BE2C (cell line): ENCODE results near the gene FGF14.

Experiments
- DNase-seq: peaks from one replicate; pipeline ENCODE4 v3.0.0-alpha.2; 2020
- H3K27me3 ChIP-seq: fragments of 250-450 bp; sonication (Bioruptor Pico); 2 replicates; pipeline ENCODE4 v1.5.1; 2020; ENCODE audit warnings: mild to moderate bottlenecking
- H3K36me3 ChIP-seq: fragments of 250-450 bp; sonication (Bioruptor Pico); 2 replicates; pipeline ENCODE4 v1.5.1; 2020; ENCODE audit warnings: mild to moderate bottlenecking
- H3K4me1 ChIP-seq: fragments of 250-450 bp; sonication (Bioruptor Pico); 2 replicates; pipeline ENCODE4 v1.5.1; 2020
- H3K4me3 ChIP-seq: 2 replicates; pipeline ENCODE4 v1.5.1; 2011; ENCODE audit warnings: low read depth, low read length
- H3K9me3 ChIP-seq: fragments of 250-450 bp; sonication (Bioruptor Pico); 2 replicates; pipeline ENCODE4 v1.5.1; 2020
- TF ChIP-seq, protein P1 (sequence below): IDR thresholded peaks from 2 replicates; pipeline ENCODE4 v1.5.1; 2012; ENCODE audit warnings: mild to moderate bottlenecking, low read depth, low read length

Gene FGF14

DNA sequence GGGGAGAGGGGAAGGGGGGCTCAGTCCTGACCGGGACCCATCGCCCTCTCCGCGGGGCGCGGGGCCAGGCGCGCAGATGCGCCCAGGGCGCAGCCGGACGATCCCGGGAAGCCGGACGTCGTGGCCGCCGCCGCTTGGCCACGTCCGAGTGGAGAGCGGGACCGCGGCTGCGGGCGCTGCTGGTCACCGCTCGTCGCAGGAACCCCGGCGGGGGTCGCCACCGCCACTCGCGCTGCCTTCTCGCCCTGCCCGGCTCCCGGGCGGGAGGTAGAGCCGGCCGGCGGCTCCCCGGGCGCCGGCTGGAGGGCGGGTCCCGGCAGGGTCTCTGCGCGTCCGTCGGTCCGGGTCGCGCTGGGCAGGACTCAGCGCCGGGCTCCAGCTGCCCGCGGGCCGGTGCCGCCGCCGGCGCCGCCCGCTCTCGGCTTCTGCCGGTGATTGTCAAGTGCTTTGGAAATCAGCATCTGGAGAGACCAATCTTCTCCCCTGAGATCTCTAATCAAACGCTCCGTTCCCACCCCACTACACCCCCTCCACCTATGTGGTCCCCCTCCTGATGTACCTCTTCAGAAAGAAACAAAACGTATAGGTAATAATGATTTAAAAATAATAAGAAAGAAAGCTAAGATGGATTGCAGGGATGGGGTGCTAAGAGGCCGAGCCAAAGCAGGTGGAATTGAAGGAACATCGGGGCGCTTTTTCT lies 484.9 kb downstream of the FGF14 start:
- TF ChIP-seq, protein P1, sequence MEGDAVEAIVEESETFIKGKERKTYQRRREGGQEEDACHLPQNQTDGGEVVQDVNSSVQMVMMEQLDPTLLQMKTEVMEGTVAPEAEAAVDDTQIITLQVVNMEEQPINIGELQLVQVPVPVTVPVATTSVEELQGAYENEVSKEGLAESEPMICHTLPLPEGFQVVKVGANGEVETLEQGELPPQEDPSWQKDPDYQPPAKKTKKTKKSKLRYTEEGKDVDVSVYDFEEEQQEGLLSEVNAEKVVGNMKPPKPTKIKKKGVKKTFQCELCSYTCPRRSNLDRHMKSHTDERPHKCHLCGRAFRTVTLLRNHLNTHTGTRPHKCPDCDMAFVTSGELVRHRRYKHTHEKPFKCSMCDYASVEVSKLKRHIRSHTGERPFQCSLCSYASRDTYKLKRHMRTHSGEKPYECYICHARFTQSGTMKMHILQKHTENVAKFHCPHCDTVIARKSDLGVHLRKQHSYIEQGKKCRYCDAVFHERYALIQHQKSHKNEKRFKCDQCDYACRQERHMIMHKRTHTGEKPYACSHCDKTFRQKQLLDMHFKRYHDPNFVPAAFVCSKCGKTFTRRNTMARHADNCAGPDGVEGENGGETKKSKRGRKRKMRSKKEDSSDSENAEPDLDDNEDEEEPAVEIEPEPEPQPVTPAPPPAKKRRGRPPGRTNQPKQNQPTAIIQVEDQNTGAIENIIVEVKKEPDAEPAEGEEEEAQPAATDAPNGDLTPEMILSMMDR: no peak
- no peaks in the 10 kb centered on the region for H3K36me3 ChIP-seq
- peaks cover 17% of the 10 kb centered on the region for H3K27me3 ChIP-seq
- peak overlapping the region; percentile 56 for H3K4me3 ChIP-seq
- peak; percentile 23 for DNase-seq
- no peaks in the 10 kb centered on the region for H3K4me1 ChIP-seq
- no peaks in the 10 kb centered on the region for H3K9me3 ChIP-seq

DNA sequence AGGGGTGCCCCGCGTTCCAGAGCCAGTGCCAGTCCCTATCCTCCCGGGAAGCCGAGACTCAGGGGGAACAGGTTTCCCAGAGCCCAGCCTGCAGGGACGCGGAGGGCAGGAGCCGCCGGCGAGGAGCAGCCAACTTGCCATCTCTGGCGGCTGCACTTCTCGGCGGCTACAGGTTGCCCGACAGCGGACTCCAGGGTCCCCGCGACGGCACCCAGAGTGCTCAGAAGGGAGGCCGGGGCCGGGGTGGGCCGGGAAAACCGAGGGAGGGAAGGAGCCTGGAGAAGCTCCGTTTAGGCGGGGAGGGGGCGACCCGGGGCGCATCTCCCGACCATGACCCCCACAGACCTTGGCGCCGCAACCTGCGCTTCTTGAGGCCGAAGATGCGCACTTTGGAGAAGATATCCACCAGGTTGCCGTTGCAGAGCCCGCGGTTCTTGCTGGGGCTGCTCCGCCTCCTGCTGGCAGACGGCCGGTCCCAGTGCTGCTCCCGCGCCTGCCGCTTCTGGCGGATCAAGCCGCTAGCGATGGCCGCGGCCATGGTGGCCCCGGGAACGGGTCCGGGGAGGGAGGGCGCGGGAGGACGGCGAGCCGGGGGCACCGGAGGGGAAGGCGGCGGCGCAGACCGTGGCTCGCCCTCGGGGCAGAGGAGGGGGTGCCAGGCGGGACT lies 485.6 kb downstream of the FGF14 start:
- peak; percentile 83 for DNase-seq
- TF ChIP-seq, protein P1: peak; percentile 65
- Histone ChIP-seq H3K36me3 (no peaks in the 10 kb centered on the region), H3K4me1 (no peaks in the 10 kb centered on the region), H3K9me3 (no peaks in the 10 kb centered on the region), H3K27me3 (peaks cover 17% of the 10 kb centered on the region), H3K4me3 (peak overlapping the region; percentile 56)

DNA sequence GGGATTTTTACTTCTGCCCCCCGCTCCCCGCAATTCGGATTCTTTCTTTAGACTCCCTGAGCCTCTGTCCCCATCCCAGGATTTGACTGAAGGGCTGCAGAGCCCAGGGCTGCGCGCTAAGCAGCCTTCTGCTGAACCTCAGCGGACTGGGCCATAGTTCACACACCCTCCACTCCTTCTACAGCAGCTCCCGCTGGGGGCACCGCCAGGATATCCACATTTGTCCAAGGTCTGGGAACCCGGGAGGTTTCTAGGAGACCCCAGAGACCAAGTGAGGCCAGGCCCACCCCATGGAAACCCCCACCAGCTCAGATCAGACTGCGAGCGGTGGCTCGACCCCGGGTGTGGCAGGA lies 486.1 kb downstream of the FGF14 start:
- H3K36me3 ChIP-seq: no peaks in the 10 kb centered on the region
- no peaks in the 10 kb centered on the region for H3K4me1 ChIP-seq
- H3K27me3 ChIP-seq: peaks cover 17% of the 10 kb centered on the region
- TF ChIP-seq, protein P1: no peak
- no peak for DNase-seq
- H3K4me3 ChIP-seq: peak overlapping the region; percentile 56
- H3K9me3 ChIP-seq: no peaks in the 10 kb centered on the region

DNA sequence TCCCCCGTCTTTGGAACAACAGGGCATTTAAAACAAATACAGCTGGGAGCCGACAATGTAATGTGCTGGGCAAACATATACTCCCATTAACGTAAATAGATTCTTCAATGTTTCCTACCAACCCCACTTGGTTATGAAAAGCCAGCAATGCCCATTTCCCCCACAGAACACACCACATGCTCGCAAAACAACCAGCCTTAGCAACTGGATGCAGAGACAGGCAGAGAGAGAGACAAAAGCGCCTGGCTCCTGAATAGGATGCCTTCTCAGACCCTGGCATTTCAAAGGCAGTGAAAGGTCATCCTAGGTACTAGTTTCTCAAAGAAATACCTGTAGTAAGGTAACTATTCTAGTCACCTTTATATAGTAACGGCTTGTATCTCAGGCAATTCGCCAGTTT lies 486.5 kb downstream of the FGF14 start:
- no peaks in the 10 kb centered on the region for H3K4me1 ChIP-seq
- TF ChIP-seq, protein P1: no peak
- H3K36me3 ChIP-seq: no peaks in the 10 kb centered on the region
- H3K9me3 ChIP-seq: no peaks in the 10 kb centered on the region
- H3K27me3 ChIP-seq: peaks cover 17% of the 10 kb centered on the region
- no peak for DNase-seq
- H3K4me3 ChIP-seq: no peak overlapping the region

DNA sequence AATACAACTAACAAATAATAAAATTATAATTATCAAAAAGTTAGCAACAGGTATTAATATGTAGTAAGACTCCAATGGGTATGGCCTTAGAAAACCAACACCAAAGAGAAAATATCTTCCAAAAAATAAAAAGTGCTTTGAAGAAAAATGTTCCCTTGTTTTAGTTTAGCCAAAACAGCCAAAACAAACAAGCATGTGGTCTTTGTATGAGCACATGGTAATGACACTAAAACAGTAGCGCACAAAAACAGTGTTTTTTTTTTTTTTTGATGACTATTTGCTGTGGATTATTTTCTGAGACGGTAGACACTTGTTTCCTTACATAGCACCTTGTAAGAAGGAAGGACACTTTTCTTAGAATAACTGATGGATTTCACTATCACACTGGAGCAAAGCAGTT lies 490.1 kb downstream of the FGF14 start:
- Histone ChIP-seq H3K4me3 (no peak overlapping the region), H3K4me1 (no peaks in the 10 kb centered on the region), H3K36me3 (no peaks in the 10 kb centered on the region), H3K27me3 (peaks cover 12% of the 10 kb centered on the region), H3K9me3 (no peaks in the 10 kb centered on the region)
- TF ChIP-seq, protein P1: no peak
- DNase-seq: no peak

DNA sequence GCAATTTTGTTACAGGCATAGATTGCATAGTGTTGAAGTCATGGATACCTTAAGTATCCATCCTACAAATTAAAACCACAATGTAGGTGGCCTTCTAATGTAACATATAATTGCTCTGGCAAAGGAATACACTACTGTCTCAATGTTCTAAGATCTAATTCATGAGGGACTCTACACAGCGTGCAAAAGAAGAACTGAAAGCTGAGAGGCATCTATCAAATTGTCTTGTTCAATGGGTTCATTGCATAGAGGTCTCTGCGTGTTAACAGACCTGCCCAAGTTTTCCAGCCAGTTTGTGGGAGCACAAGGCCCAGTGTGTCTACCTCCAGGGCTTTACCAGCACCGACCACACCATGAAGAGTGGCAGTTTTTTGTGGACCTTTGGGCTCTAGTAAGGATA lies 498.0 kb downstream of the FGF14 start:
- no peaks in the 10 kb centered on the region for H3K4me1 ChIP-seq
- no peak overlapping the region for H3K4me3 ChIP-seq
- TF ChIP-seq, protein P1: no peak
- no peaks in the 10 kb centered on the region for H3K27me3 ChIP-seq
- DNase-seq: no peak
- no peaks in the 10 kb centered on the region for H3K9me3 ChIP-seq
- no peaks in the 10 kb centered on the region for H3K36me3 ChIP-seq
